NCI-H2107 (cell line): ENCODE results near the gene FAM120B.

Source experiments
- DNase-seq: peaks from one replicate; lab custom pipeline; 2025; lab: John Stamatoyannopoulos, UW

FAM120B gene

DNA sequence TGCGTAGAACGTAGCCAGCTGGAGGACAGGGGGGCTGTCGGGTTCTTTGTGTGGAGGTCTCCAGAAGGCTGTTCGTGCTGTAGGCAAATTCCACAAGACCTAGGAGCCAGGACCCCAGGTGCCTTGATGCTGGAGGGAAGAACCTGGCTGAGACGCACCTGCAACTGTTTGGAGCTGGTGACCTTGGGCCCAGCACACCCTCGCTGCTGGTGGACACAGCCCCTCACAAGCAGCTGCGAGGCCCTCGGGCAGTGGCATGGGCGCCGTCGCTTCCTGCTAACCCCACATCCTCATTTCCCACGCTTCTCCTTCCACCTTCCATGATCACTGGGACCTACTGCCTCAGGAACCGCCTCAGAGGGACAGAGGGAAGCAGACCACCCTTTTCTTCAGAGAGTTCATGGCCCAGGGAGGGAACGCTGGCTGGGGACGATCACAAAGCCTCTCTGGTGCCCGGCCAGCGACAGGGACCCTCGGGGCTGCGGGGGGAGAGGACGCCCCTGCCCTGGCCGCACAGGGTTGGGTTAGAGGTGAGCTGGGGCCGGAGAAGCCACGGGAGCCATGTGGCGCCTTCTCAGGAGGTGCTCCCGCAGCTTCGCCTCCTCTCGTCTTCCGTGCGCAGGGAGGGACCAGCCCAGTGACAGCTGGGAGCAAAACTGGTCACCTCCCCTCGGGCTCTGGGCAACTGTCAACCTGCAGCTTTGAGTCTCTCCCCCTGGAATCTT, 34.1 kb upstream of the FAM120B start:
- DNase-seq = no peak

DNA sequence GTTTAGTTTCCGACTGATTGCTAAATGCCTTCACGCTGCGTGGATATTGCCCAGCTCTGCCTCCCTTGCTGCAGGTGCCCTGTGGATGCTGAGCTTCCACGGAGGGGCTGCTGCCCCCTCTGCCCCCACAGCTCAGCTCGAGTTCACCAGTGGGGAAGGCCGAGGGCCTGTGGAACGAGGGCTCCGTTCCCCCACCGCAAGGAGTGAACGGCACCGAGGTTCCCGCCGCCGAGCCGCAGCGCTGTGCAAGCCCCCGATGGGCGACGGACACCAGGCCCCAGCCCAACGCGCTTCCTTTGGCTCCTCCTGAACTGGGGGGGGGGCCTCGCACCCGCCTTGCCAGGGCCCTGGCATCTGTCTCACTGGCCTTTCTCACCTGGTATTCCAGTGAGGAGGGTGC, 33.4 kb upstream of the FAM120B start:
- no peak for DNase-seq

DNA sequence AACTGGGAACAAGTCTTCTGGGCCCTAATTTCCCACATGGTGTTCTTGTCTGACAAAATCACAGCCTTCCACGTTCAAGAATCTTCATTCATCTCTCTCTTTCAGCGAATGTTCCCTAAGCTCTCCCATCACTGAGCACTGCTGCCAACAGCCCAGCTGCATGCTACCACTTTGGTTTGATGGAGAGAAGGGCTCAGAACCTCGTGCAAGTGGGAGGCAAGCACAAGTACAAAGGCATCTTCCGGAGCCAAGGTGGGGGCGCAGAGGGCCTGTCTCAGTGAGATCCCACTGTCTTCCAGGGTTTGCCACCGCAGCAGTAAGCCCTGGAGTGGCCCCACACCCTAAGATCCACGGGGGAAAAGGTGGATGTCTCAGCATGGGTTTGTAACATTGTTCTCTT, 32.9 kb upstream of the FAM120B start:
- DNase-seq = no peak

DNA sequence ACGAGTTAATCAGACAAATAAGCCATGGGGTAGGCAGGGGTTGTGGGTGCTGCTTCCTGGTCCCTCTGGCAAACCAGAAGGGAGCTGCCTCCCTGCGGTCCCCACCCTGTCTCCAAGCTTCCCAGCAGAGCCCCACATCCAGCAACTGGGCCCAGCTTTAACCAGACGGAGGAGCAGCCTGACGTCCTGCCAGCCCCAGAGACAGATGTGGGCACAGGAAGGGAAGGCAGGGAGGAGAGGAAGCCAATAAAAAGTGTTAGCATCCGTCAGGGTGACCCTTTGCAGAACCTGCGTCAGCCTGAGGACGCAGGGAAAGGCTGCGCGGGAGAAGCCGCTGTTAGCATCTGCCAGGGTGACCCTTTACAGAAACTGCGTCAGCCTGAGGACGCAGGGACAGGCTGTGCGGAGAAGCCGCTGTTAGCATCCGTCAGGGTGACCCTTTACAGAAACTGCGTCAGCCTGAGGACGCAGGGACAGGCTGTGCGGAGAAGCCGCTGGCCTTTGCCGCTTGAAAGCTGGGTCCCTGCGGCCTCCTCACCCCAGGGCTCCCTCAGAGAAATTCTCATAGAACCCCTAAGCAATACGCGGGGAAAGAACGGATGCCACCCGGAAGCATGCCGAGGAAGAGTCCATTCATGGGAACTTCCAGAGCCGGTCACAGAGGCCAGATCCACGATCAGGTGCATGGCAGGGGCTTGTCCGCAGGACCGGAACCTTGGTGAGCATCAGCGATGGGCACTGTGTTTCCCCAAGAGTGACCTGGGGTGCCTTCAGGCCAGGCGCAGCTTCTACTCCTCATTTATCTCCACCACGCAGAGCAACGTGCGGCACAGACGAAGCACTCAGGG, 31.6 kb upstream of the FAM120B start:
- no peak for DNase-seq

DNA sequence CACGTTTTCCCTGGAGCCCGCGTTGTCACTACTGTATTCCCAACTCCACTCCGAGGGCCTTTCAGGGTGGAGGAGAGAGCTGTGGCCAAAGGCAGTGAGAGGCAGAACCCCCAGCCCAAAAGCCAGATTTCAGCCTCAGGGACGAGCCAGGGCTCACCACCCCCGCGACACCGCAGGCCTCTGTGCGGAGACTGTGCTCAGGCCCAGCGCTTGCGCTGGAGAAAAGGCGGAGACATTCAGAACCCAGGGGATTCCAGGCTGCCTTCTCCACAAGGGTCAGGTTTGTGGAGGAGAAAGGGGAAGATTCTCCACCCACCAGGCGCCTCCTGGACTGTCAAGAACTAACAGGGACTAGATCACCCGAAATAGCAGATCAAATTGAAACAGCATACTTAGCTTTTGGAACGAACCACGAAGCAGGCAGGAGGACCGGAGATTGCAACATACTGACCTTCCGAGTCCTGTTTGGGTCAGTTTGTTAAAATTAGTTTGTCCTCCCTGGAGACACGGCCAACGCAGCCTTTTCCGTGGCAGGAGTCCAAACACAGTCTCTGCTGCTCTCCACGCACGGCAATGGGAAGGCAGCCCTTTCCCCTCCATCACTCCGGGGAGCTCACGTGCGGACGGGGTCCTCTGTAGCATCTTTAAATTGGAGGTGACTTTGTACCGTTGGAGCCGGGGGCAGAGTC, 30.0 kb upstream of the FAM120B start:
- DNase-seq = no peak

DNA sequence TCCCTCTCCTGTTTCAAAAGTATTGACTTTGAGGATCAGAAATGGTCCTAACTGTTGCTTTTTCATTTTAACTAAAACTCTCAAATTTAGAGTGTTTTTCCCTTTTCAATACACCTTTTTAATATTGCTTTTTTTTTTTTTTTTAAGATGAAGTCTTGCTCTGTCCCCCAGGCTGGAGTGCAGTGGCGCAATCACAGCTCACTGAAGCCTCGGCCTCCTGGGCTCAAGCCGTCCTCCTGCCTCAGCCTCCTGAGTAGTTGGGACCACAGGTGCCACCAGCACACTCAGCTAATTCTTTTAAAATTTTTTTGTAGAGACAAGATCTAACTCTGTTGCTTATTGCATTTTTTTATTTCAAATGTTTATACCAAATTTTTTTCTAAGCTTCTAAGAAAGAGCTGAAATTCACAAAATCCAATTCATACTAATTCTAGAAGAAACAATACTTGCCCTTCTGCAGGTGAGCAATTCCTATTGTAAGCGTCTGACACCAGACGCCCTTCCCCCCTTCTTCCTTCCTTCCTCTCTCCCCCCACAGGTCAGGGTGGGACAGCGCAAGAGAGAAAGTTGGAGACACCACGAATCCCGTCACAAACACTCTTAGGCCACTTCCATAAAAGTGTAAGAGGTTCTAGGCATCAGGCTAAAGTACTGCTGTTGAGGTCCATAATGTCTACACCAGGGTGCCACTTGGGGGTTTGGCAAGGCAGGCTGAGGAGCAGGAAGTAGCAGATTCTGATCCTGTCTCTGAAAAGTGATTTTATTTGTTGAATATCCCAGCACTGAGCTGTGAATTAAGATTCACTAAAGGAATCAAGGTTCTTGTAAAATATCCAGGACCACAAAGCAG, 28.4 kb upstream of the FAM120B start:
- no peak for DNase-seq

DNA sequence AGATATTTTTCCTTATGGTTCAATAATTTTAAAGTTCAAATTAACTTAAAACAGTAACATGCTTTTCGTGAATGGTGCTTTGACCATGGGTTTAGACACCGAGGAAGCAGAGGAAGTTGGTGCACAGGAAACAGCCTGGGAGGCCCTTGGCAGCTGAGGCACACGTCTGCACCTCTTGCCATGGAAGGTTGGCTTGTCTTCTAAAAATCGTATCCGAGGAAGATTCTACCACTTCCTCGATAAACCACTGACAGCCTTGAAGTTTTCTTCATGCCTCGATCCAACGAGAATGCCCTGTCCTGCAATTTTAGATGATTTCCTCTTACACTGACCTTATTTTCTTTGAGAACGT, 27.8 kb upstream of the FAM120B start:
- DNase-seq = no peak

DNA sequence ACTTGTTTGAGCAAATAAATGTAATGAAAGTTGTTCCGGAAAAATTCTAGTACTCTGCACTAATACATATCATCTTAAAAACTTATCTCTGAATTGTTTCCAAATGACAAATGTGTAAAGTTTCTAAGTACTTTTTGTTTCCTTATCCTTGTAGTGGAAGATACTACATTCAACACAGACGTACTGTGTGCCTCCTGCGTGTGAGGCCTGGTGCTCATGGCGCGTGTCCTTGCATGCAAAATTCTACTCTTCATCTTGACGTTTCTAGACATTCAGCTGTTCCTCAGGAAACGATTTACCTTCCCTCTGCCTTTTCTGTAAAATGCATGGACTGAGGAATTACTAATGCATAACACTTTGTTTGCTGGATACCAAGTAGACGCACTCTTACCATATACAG, 27.1 kb upstream of the FAM120B start:
- no peak for DNase-seq

DNA sequence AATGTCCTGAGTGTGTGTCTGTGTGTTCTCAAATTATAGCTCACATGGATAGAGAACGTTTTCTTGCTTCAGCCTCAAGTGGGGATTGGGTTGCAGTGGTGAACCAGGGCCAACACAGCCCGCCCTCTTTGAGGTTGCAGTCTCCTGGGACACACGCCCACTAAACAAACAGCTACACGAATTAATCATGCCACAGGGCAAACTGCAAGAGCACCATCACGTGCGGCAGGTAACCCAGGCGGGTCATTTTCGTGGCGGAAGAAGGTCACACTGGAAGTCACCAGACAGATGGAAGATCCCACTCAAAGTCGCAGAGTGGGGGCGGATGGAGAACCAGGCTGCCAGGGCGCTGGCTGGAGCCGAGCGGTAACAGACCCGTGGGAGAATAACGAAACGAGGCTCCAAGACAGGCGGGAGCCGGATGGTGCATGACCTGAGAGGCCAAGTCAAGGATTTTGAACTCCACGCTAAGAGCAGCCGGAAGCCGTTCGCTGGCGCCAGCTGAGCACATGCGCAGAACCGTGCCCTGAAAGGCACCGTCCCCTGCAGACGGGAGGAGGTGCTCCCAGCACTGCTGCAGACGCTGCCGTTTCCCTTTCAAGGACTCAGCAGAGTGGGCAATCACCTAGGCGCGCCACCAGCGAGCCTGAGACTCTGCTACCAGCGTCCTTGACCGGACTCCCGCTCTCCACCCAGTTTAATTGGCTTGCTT, 26.4 kb upstream of the FAM120B start:
- peak; percentile 82 for DNase-seq

DNA sequence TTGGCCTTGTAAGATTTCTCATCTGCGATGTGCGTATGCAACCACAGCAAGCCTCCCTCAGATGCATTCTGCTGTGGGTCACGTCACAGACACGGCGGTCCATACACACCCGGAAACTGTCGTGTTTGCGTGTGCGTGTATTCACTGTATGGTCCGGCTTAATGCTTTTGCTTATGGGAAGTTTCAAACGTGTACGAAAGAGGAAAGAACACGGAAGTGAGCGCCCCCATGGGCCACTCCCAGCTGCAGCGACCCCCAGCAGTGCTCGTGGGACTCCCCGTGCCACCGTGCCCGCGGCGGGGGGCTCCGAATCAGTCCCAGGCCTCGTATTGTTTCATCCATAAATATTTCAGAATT, 25.9 kb upstream of the FAM120B start:
- DNase-seq = no peak

DNA sequence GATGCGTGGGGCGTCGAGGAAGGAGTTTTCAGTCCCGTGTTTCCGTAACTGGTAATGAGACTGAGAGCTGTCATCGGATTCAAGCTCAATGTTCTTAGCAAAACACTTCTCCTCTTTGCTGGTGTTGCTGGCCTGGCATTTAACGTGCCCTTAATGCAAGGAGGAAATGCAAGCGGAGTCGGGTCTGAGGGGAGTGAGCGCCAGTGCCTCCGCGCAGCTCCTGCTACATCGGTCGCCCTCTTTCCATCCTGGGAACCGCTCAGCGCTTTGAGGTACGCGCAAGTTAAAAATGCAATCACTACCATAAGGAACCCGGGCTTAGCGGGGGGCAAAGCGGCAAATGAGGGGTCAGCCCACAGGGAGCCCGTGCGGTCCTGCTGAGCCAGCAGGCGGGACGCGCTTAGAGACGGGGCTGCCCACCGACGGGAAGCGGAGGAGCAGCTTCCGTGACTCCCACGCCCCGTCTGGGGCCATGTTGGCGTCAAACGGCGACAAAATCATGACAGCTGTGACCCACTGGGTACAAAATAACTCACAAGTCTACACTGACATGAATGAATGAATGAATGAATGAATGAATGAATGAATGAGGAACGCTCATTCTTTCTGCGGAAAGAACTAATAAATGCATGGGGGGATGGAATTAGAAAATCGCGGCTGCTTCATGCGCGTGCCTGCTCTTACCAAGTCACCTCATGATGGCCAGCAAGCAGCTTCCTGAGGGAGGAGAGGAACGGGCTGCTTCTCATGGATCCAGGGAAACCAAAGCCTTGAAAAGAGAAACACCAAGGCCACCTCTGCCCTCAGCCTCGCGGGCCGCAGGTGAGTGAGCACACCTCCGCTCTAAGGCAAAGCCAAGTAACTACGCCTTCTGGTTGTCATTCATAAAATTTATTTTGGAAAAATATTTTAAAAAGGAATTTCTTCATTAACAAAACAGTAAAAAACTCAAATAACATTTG, 24.9 kb upstream of the FAM120B start:
- DNase-seq = no peak

DNA sequence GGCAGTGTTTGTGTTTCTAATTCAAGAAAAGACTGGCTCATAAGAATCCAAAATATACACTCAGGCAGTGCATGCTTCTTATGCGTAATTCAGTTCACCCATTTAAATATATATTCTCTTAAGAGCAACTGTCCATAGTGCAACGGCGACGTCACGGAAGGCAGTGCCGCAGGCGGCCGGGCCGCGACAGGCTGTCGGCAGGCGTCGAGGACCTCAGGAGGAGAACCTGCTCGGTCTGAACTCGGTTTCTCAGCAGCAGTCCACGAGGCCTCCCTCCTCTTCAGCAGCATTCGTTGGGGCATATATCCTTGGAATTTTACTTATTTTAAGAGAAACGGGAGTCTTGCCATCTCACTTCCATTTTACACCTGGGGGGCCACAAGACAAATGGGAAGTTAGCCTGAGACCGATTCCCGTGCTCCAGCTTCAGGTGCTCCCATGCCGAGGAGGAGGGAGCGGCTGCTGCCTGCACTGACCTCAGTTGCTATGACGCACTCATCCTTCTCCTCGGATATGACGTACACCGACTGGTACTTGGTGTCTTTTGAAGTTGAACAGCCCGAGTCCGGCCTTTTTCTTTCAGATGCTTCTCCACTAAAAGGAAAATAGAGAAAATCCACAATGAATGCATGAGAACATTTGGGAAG, 23.9 kb upstream of the FAM120B start:
- no peak for DNase-seq

DNA sequence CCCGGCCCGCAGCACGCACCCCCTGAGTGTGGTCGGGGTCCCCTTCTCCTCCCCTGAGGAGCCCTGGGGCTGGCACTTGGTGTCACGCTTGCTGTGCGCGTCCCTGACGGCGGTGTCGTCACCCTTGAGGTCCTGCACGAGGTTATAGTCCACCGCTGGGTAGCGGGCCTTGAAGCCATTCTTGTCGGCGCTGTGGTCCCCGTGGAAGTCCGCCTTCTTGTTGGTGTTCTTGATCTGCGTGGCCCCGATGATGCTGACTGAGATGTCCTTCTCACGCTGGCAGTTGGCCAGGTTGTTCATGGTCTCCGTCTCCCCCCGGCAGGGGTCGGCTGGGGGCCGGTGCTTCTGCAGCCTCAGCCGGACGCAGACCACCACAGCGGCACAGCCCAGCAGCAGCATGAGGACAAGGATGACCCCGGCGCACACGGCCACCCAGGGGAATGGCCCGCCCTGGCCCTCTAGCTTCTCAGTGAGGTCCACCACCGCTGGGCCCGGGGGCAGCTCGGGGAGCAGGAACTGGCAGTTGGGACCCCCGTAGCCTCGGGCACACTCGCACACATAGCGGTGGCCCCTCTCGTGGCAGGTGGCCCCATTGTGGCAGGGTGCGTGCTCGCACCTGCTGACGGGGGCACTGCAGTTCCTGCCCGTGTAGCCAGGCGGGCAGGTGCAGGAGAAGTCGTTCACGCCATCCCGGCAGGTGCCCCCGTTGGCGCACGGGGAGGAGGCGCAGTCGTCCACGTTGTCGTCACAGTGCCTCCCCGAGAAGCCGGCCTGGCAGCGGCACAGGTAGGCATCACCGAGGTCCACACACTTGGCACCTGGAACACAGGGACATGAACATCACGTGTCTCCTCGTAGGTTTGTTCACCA, 23.1 kb upstream of the FAM120B start:
- no peak for DNase-seq

DNA sequence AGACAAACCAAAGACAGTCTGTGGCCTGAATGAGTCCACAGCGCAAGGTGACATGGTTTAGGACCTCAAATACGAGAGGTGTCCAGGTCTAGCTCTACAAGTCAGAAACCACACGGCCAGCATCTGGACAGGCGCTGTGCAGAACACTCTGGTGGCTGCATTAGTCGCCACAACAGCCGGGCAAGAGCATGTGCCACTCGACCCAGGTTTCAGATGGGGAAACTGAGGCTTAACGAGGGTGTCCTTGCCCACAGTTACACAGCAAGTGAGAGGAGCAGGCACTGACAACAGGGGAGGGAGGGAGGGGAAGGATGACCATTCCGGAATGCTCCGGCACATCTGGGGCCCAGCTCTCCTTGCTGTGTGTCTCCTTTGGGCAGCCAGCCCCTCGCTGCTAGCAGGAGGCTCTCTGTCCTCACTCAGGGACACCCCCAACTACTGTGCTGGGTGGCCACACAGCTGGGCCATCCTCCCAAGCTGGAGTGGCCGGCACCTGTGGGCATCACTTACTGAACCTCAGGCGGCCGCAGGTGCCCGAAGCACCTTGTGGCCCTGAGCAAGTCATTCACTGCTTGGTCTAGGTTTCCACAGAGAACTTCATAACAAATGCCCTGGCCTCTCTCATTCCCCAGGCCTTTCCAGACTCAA, 22.3 kb upstream of the FAM120B start:
- no peak for DNase-seq

DNA sequence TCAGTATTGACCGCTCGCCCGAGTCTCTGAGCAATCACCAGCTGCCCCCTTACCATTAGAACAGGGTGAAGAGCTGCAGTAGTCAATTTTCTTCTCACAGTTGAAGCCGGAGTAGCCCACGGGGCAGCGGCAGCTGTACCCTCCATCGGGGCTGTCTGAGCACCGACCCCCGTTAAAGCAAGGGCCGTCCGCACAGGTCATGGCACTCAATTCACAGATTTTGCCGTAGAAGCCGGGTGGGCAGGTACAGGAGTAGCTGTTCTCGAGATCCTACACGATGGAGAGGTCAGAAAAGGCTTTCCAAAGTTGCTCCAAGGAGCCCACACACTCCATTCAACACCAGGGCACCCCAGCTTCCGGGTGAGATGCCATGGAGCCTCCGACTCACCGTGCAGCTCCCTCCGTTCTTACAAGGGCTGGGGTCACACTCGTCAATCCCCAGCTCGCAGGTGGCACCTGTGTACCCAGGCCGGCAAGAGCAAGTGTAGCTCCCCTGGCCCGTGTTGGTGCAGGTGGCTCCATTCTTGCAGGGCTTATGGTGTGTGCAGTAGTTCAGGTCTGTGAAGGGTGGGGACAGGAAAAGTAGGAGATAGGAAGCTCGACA, 21.6 kb upstream of the FAM120B start:
- DNase-seq = no peak

DNA sequence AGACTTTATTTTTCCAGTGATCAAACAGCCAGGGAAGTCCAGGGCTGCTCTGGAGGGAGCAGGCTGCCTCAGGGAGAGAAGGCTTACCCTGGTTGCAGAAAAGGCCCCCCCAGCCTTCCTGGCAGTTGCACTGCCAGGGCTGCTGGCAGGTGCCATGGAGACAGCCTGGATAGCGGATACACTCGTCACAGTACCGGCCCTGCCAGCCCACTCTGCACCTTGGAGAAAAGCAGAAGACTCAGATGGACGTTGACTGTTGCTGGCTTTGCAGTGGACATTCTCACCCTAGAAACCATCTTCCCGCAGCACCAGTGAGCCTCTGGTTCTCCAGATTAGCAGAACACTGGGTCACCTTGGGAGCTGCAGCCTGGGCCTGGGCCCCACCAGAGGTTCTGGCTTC, 21.1 kb upstream of the FAM120B start:
- DNase-seq = no peak

DNA sequence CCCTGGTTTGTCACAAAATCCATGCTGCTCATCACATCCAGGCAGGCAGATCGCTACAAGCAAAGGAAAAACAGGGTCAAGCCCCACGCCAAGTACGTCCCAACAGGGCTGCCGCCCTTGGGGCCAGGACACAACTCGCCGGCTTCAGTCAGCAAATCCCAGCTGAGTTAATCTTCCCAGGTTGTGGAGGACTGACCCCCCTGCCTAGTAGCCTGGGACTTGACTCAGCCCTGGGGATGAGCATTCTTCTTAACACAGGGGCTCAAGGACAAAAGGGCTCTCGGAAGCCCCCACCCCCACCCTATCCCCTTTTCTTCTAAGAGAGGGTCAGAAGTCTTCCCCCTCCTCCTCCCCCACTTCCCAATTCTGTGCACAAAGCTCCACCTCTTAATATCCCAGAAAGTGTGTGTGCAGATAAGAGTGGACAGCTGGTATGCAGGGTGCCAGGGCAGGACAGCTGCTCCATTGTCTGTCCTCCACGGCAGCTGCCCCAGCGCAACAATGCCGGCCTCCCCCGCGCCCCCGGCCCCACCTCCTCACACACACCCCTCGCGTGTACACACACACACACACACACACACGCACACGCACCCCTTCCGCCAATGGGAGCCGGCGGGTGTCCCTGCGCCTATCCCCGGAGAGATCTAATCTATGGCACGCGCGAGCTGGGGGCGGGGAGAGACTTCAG, 20.2 kb upstream of the FAM120B start:
- DNase-seq = no peak

DNA sequence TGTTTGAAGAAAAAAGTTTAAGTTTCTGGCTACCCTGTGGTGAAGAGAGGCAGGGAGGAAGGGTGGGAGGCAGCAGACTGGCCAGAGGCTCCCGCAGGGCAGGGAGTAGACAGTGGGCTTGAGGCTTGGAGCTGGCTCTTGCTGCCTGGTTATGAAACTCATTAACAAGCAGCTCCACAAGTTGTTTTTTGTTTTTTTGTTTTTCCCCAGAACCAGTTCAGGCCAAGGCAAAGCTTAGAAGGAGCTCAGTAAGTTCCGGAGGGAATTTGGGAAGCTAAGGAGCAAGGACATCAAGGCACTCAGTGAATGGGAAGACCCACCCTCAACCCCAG, 19.7 kb upstream of the FAM120B start:
- DNase-seq = no peak
